ENCODE results near the gene IARS1. TPM values are rescaled to one million over a fixed set of nuclear protein-coding genes. Genes with fewer than 3 reads are reported as not detected.

IARS1 gene
- total RNA-seq, 1 experiment from 2014 or later, result 401 TPM

GRCh38 chr9:92293075-92293354, 482 bp downstream of the IARS1 start:
- Histone ChIP-seq H3K4me2 (ENCODE audit: low read depth, low read length, poor library complexity, severe bottlenecking) (peak overlapping the region; percentile 91), H3K4me3 (ENCODE audit: low read length) (peak overlapping the region; percentile 93), H3K9me2 (replicated peaks; ENCODE audit: insufficient read depth, low read length) (no peaks in the 10 kb centered on the region), H3K27ac (ENCODE audit: low read length) (peak overlapping the region; percentile 78), H3K4me1 (ENCODE audit: low read length) (peaks cover 52% of the 10 kb centered on the region), H3K36me3 (ENCODE audit: insufficient read depth, low read length) (peaks cover 55% of the 10 kb centered on the region), H3K9ac (ENCODE audit: low read length) (peak overlapping the region; percentile 94), H3K9me3 (ENCODE audit: low read length) (no peaks in the 10 kb centered on the region), H2AFZ (ENCODE audit: low read length) (no peak overlapping the region), H3K79me2 (ENCODE audit: low read length) (peaks cover 71% of the 10 kb centered on the region), H4K20me1 (ENCODE audit: insufficient read depth, low read depth, low read length) (peaks cover 11% of the 10 kb centered on the region), H3K27me3 (ENCODE audit: low read length) (no peaks in the 10 kb centered on the region)
- DNase-seq, result peak; percentile 48

DNA sequence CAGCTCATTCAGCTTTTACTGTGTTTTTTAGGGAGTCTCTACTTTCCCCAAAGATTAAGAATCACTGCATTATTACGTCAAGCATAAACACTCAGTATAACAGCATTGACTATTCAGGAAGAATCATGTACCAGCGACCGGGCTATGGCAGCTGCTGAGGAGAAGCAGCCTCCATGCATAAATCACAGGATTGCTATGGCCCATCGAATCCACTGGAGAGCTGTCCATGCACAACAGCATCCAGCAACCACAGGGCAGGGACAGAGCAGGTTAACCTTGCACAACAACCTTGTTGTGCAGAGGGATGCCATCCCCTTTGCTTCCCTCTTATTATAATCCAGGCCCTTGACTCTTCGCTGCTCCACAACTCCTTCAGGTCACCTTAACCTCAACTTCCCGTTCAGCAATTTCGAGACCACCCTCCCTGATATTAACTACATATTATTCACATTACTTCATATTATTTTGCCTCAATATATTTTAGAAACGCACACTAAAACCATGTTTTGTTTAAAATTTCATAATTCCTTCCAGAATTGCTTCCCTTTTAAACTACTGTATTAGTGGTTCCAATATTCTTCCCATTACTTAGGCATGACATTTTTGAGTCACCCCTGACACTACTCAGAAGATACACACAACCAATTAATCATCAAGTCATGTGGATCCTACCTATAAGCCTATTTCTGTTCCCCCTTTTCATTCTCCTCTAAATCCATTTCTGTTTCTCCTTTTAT, 991 bp downstream of the IARS1 start:
- DNase-seq, result no peak
- Histone ChIP-seq H3K36me3 (ENCODE audit: insufficient read depth, low read length) (peaks cover 50% of the 10 kb centered on the region), H3K9ac (ENCODE audit: low read length) (peak overlapping the region; percentile 94), H3K79me2 (ENCODE audit: low read length) (peaks cover 76% of the 10 kb centered on the region), H3K27ac (ENCODE audit: low read length) (peak overlapping the region; percentile 78), H3K4me3 (ENCODE audit: low read length) (peak overlapping the region; percentile 93), H3K9me2 (replicated peaks; ENCODE audit: insufficient read depth, low read length) (no peaks in the 10 kb centered on the region), H3K27me3 (ENCODE audit: low read length) (no peaks in the 10 kb centered on the region), H2AFZ (ENCODE audit: low read length) (no peak overlapping the region), H3K4me2 (ENCODE audit: low read depth, low read length, poor library complexity, severe bottlenecking) (peak overlapping the region; percentile 91), H3K4me1 (ENCODE audit: low read length) (peaks cover 52% of the 10 kb centered on the region), H3K9me3 (ENCODE audit: low read length) (no peaks in the 10 kb centered on the region), H4K20me1 (ENCODE audit: insufficient read depth, low read depth, low read length) (peaks cover 11% of the 10 kb centered on the region)

GRCh38 chr9:92291577-92291976, 1.9 kb downstream of the IARS1 start:
- Histone ChIP-seq H3K79me2 (ENCODE audit: low read length) (peaks cover 80% of the 10 kb centered on the region), H3K4me1 (ENCODE audit: low read length) (peaks cover 52% of the 10 kb centered on the region), H3K9me3 (ENCODE audit: low read length) (no peaks in the 10 kb centered on the region), H2AFZ (ENCODE audit: low read length) (no peak overlapping the region), H3K36me3 (ENCODE audit: insufficient read depth, low read length) (peaks cover 48% of the 10 kb centered on the region), H3K27me3 (ENCODE audit: low read length) (no peaks in the 10 kb centered on the region), H3K9me2 (replicated peaks; ENCODE audit: insufficient read depth, low read length) (no peaks in the 10 kb centered on the region), H3K27ac (ENCODE audit: low read length) (peak overlapping the region; percentile 2; the same call in 1 of the 2 replicates), H4K20me1 (ENCODE audit: insufficient read depth, low read depth, low read length) (peaks cover 11% of the 10 kb centered on the region), H3K4me2 (ENCODE audit: low read depth, low read length, poor library complexity, severe bottlenecking) (peak overlapping the region; percentile 91), H3K4me3 (ENCODE audit: low read length) (peak overlapping the region; percentile 93), H3K9ac (ENCODE audit: low read length) (peak overlapping the region; percentile 6; the same call in 1 of the 2 replicates)
- DNase-seq, result no peak

DNA sequence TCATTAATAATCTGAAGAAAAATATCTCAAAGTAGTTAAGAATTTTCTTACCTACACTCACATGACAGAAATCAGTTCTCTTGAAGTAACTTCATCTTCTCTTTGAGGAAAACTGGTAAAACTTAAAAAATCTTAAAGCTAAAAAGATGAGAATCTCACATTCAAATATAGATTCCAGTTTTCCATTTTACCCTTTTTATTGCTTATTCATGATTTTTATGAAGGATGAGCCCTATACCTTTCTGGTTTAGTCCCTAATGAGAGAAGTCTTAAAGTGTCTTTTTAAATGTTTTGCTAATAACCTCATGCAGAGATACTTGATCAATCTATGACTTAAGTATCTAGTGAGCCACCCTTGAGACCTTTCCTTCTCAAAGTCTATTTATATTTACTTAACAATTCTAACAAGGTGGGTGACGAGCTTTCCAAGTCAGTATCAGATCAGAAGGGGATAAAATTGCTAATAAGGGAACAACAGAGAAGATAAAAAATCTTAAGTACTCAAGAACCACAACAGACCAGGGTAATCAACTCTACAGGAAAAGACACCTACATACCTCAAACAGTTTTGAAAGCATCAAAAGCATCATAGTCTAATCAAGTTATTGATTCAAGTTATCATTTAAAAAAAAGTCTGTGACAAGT, 2.6 kb downstream of the IARS1 start:
- peak overlapping the region; percentile 91 for H3K4me2 ChIP-seq (ENCODE audit: low read depth, low read length, poor library complexity, severe bottlenecking)
- peaks cover 48% of the 10 kb centered on the region for H3K36me3 ChIP-seq (ENCODE audit: insufficient read depth, low read length)
- H3K27me3 ChIP-seq (ENCODE audit: low read length), result no peaks in the 10 kb centered on the region
- no peaks in the 10 kb centered on the region for H3K9me2 ChIP-seq (replicated peaks; ENCODE audit: insufficient read depth, low read length)
- H2AFZ ChIP-seq (ENCODE audit: low read length), result no peak overlapping the region
- 0 out of 2 replicates have a peak overlapping the region, but pooled peaks have one; percentile 2 for H3K27ac ChIP-seq (ENCODE audit: low read length)
- H3K4me1 ChIP-seq (ENCODE audit: low read length), result peaks cover 46% of the 10 kb centered on the region
- H3K9me3 ChIP-seq (ENCODE audit: low read length), result no peaks in the 10 kb centered on the region
- DNase-seq, result no peak
- H4K20me1 ChIP-seq (ENCODE audit: insufficient read depth, low read depth, low read length), result peaks cover 11% of the 10 kb centered on the region
- peaks cover 86% of the 10 kb centered on the region for H3K79me2 ChIP-seq (ENCODE audit: low read length)
- H3K9ac ChIP-seq (ENCODE audit: low read length), result no peak overlapping the region
- no peak overlapping the region for H3K4me3 ChIP-seq (ENCODE audit: low read length)

DNA sequence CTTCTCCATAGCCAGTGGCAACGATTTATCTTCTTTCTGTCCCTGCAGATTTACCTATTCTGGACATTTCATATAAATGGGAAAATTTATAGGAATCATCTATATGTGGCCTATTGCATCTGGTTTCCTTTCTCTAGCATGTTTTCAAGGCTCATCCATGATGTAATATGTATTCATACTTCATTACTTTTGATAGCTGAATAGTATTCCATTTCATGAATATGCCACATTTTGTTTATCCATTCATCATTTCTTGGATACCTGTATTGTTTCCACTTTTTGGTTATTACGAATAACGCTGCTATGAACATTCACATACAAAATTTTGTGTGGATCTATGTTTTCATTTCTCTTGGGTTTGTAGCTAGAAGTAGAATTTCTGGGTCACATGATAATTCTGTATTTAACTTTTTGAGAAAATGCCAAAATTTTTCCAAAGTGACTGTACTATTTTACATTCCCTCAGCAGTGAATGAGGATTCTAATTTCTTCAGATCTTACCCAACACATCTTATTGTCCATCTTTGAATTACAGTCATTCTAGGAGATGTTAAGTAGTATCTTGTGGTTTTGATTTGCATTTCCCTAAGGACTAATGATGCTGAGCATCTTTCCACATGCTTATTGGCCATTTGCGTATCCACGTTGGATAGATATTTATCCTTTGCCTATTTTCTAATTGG, 3.6 kb downstream of the IARS1 start:
- Histone ChIP-seq H3K4me2 (ENCODE audit: low read depth, low read length, poor library complexity, severe bottlenecking) (no peak overlapping the region), H3K9me3 (ENCODE audit: low read length) (no peaks in the 10 kb centered on the region), H3K9ac (ENCODE audit: low read length) (no peak overlapping the region), H3K79me2 (ENCODE audit: low read length) (peaks cover 93% of the 10 kb centered on the region), H3K4me1 (ENCODE audit: low read length) (peaks cover 36% of the 10 kb centered on the region), H3K36me3 (ENCODE audit: insufficient read depth, low read length) (peaks cover 59% of the 10 kb centered on the region), H3K27me3 (ENCODE audit: low read length) (no peaks in the 10 kb centered on the region), H3K27ac (ENCODE audit: low read length) (no peak overlapping the region), H4K20me1 (ENCODE audit: insufficient read depth, low read depth, low read length) (peaks cover 19% of the 10 kb centered on the region), H2AFZ (ENCODE audit: low read length) (no peak overlapping the region), H3K9me2 (replicated peaks; ENCODE audit: insufficient read depth, low read length) (no peaks in the 10 kb centered on the region), H3K4me3 (ENCODE audit: low read length) (no peak overlapping the region)
- DNase-seq, result no peak

GRCh38 chr9:92279302-92279701, 14.2 kb downstream of the IARS1 start:
- no peak for DNase-seq
- Histone ChIP-seq H3K27ac (ENCODE audit: low read length) (no peak overlapping the region), H3K79me2 (ENCODE audit: low read length) (peaks cover 58% of the 10 kb centered on the region), H3K4me1 (ENCODE audit: low read length) (peaks cover 44% of the 10 kb centered on the region), H3K9ac (ENCODE audit: low read length) (no peak overlapping the region), H3K9me2 (replicated peaks; ENCODE audit: insufficient read depth, low read length) (no peaks in the 10 kb centered on the region), H3K27me3 (ENCODE audit: low read length) (no peaks in the 10 kb centered on the region), H3K4me2 (ENCODE audit: low read depth, low read length, poor library complexity, severe bottlenecking) (no peak overlapping the region), H3K4me3 (ENCODE audit: low read length) (no peak overlapping the region), H3K36me3 (ENCODE audit: insufficient read depth, low read length) (peaks cover 61% of the 10 kb centered on the region), H3K9me3 (ENCODE audit: low read length) (no peaks in the 10 kb centered on the region), H2AFZ (ENCODE audit: low read length) (no peak overlapping the region), H4K20me1 (ENCODE audit: insufficient read depth, low read depth, low read length) (0 out of 2 replicates have a peak, but pooled peaks cover 1% of the 10 kb centered on the region)

GRCh38 chr9:92278110-92278509, 15.4 kb downstream of the IARS1 start:
- Histone ChIP-seq H3K27me3 (ENCODE audit: low read length) (no peaks in the 10 kb centered on the region), H3K9ac (ENCODE audit: low read length) (no peak overlapping the region), H3K36me3 (ENCODE audit: insufficient read depth, low read length) (peaks cover 66% of the 10 kb centered on the region), H3K27ac (ENCODE audit: low read length) (no peak overlapping the region), H3K4me2 (ENCODE audit: low read depth, low read length, poor library complexity, severe bottlenecking) (no peak overlapping the region), H3K79me2 (ENCODE audit: low read length) (peaks cover 59% of the 10 kb centered on the region), H2AFZ (ENCODE audit: low read length) (no peak overlapping the region), H3K9me3 (ENCODE audit: low read length) (no peaks in the 10 kb centered on the region), H3K4me3 (ENCODE audit: low read length) (no peak overlapping the region), H3K9me2 (replicated peaks; ENCODE audit: insufficient read depth, low read length) (no peaks in the 10 kb centered on the region), H3K4me1 (ENCODE audit: low read length) (peaks cover 48% of the 10 kb centered on the region), H4K20me1 (ENCODE audit: insufficient read depth, low read depth, low read length) (0 out of 2 replicates have a peak, but pooled peaks cover 4% of the 10 kb centered on the region)
- no peak for DNase-seq
